Mammary epithelial cell (primary cell): ENCODE results near the gene APCDD1.

Source experiments
- EZH2 ChIP-seq: IDR thresholded peaks from 2 replicates; pipeline ENCODE4 v1.6.1; 2012; ENCODE audit warnings: low read length, inconsistent platforms, borderline replicate concordance
- TF ChIP-seq, protein P1 (sequence below), 2 donors: IDR thresholded peaks in 1 of 2; conservative IDR thresholded peaks in 1 of 2; 2 replicates each; pipeline ENCODE4 v1.5.1; 2011 to 2012; ENCODE audit warnings: inconsistent platforms in 2 of 2, low read length in 2 of 2, mild to moderate bottlenecking in 2 of 2, control low read depth in 1 of 2, low read depth in 1 of 2; ENCODE audit not compliant: insufficient read depth in 1 of 2; ENCODE audit errors: extremely low read depth in 1 of 2

DNA sequence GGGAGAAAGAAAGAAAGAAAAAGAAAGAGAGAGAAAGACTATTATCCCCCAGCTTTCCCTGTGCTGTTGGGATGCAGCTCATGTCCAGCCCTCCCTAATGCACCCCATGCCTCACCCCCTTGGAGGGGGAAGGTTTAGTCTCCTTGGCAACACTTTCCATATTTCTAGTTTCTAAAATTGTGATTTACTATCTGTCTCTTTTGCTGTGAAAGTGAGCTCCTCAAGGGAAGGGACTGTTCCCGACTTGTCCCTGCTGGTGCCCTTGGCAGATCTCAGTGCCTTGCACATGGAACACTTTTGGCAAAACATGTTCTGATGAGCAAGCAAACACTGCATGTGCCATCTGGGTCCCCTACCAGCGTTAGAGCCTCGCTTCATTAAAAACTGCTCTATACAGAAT, 59.6 kb downstream of the APCDD1 start:
- TF ChIP-seq, protein P1, sequence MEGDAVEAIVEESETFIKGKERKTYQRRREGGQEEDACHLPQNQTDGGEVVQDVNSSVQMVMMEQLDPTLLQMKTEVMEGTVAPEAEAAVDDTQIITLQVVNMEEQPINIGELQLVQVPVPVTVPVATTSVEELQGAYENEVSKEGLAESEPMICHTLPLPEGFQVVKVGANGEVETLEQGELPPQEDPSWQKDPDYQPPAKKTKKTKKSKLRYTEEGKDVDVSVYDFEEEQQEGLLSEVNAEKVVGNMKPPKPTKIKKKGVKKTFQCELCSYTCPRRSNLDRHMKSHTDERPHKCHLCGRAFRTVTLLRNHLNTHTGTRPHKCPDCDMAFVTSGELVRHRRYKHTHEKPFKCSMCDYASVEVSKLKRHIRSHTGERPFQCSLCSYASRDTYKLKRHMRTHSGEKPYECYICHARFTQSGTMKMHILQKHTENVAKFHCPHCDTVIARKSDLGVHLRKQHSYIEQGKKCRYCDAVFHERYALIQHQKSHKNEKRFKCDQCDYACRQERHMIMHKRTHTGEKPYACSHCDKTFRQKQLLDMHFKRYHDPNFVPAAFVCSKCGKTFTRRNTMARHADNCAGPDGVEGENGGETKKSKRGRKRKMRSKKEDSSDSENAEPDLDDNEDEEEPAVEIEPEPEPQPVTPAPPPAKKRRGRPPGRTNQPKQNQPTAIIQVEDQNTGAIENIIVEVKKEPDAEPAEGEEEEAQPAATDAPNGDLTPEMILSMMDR (conservative IDR thresholded peaks at IDR 0.05 in 1 of 2, IDR thresholded peaks at IDR 0.05 in 1 of 2; ENCODE audit: extremely low read depth in 1 of 2, insufficient read depth in 1 of 2, low read depth in 1 of 2, low read length in 2 of 2): no peak
- no peak for TF ChIP-seq EZH2
